Activated T-helper 17 cell treated with anti-CD3 and anti-CD28 coated beads, Interleukin-2, amount 50 U/mL, for 72 hours (primary cell): ENCODE results near the gene C11orf52. TPM values are rescaled to one million over a fixed set of nuclear protein-coding genes. Genes with fewer than 3 reads are reported as not detected.

ENCODE experiments used
- ATAC-seq: fragments of 150-1000 bp; cut with Tn5 transposase; replicated peaks from 2 replicates; pipeline ENCODE4 v1.10.0; 2021; ENCODE audit warnings: mild to moderate bottlenecking, moderate library complexity
- H3K27ac Mint-ChIP-seq: one replicate; pipeline ENCODE4 v1.8.0; 2022; ENCODE audit warnings: mixed read lengths
- H3K27me3 Mint-ChIP-seq: one replicate; pipeline ENCODE4 v1.8.0; 2022; ENCODE audit warnings: mixed read lengths
- H3K36me3 Mint-ChIP-seq: one replicate; pipeline ENCODE4 v1.8.0; 2022; ENCODE audit warnings: low read depth, mild to moderate bottlenecking, mixed read lengths
- H3K4me1 Mint-ChIP-seq: one replicate; pipeline ENCODE4 v1.8.0; 2022; ENCODE audit warnings: mixed read lengths
- H3K4me3 Mint-ChIP-seq: one replicate; pipeline ENCODE4 v1.8.0; 2022; ENCODE audit warnings: mild to moderate bottlenecking, mixed read lengths
- H3K9me3 Mint-ChIP-seq: one replicate; pipeline ENCODE4 v1.8.0; 2022; ENCODE audit warnings: mixed read lengths
- total RNA-seq, 2 donors: library from RNA; stranded (reverse); gene quantifications; one replicate each; pipeline ENCODE4 v1.2.3, GENCODE V29; 2022

The C11orf52 gene
- total RNA-seq, 2 donors from 2014 or later: not detected

- no peak overlapping the region for H3K27ac Mint-ChIP-seq
- no peaks in the 10 kb centered on the region for H3K4me1 Mint-ChIP-seq
- ATAC-seq: no peak
- no peaks in the 10 kb centered on the region for H3K36me3 Mint-ChIP-seq
- no peak overlapping the region for H3K4me3 Mint-ChIP-seq
- H3K27me3 Mint-ChIP-seq: peaks cover 14% of the 10 kb centered on the region
- H3K9me3 Mint-ChIP-seq: no peaks in the 10 kb centered on the region
Observed at GRCh38 chr11:111906680-111907079, 12.0 kb upstream of the C11orf52 start.

- no peak for ATAC-seq
- H3K4me1 Mint-ChIP-seq: no peaks in the 10 kb centered on the region
- H3K9me3 Mint-ChIP-seq: no peaks in the 10 kb centered on the region
- no peak overlapping the region for H3K4me3 Mint-ChIP-seq
- no peaks in the 10 kb centered on the region for H3K36me3 Mint-ChIP-seq
- no peak overlapping the region for H3K27ac Mint-ChIP-seq
- peaks cover 22% of the 10 kb centered on the region for H3K27me3 Mint-ChIP-seq
Observed at GRCh38 chr11:111908639-111909305, 9.9 kb upstream of the C11orf52 start.

GRCh38 chr11:111909378-111909777 is 9.3 kb upstream of the C11orf52 start:
- Mint-ChIP-seq H3K27me3 (peaks cover 26% of the 10 kb centered on the region), H3K4me1 (no peaks in the 10 kb centered on the region), H3K9me3 (no peaks in the 10 kb centered on the region), H3K36me3 (no peaks in the 10 kb centered on the region), H3K27ac (no peak overlapping the region), H3K4me3 (no peak overlapping the region)
- ATAC-seq: no peak

- Mint-ChIP-seq H3K27me3 (peaks cover 34% of the 10 kb centered on the region), H3K4me1 (no peaks in the 10 kb centered on the region), H3K4me3 (no peak overlapping the region), H3K9me3 (no peaks in the 10 kb centered on the region), H3K36me3 (no peaks in the 10 kb centered on the region), H3K27ac (no peak overlapping the region)
- no peak for ATAC-seq
Observed at GRCh38 chr11:111910676-111911562, 7.8 kb upstream of the C11orf52 start.

- ATAC-seq: no peak
- no peaks in the 10 kb centered on the region for H3K4me1 Mint-ChIP-seq
- no peak within 1 kb of the TSS for H3K27ac Mint-ChIP-seq
- no peaks in the 10 kb centered on the region for H3K9me3 Mint-ChIP-seq
- H3K27me3 Mint-ChIP-seq: peaks cover 42% of the 10 kb centered on the region
- H3K36me3 Mint-ChIP-seq: no peaks in the 10 kb centered on the region
- no peak within 1 kb of the TSS for H3K4me3 Mint-ChIP-seq
Observed at GRCh38 chr11:111911563-111912401, 6.9 kb upstream of the C11orf52 start, which contains the start of gene CRYAB. Gene CRYAB, minus strand, starts transcription at chr11:111911770. Its CDS starts 46 bp downstream, at chr11:111911724.

- no peak for ATAC-seq
- no peaks in the 10 kb centered on the region for H3K36me3 Mint-ChIP-seq
- H3K4me1 Mint-ChIP-seq: no peaks in the 10 kb centered on the region
- H3K27me3 Mint-ChIP-seq: peaks cover 46% of the 10 kb centered on the region
- H3K4me3 Mint-ChIP-seq: no peak within 1 kb of the TSS
- H3K27ac Mint-ChIP-seq: no peak within 1 kb of the TSS
- no peaks in the 10 kb centered on the region for H3K9me3 Mint-ChIP-seq
Observed at GRCh38 chr11:111912535-111912934, 6.2 kb upstream of the C11orf52 start, which contains the start of gene HSPB2. Gene HSPB2, plus strand, starts transcription at chr11:111912734. Its CDS starts 96 bp downstream, at chr11:111912830.

- no peak for ATAC-seq
- Mint-ChIP-seq H3K27ac (no peak overlapping the region), H3K27me3 (peaks cover 46% of the 10 kb centered on the region), H3K4me3 (no peak overlapping the region), H3K36me3 (no peaks in the 10 kb centered on the region), H3K4me1 (no peaks in the 10 kb centered on the region), H3K9me3 (no peaks in the 10 kb centered on the region)
Observed at GRCh38 chr11:111913031-111913861, 5.5 kb upstream of the C11orf52 start.

GRCh38 chr11:111913997-111914396 is 4.7 kb upstream of the C11orf52 start:
- Mint-ChIP-seq H3K36me3 (no peaks in the 10 kb centered on the region), H3K27me3 (peaks cover 46% of the 10 kb centered on the region), H3K9me3 (no peaks in the 10 kb centered on the region), H3K27ac (no peak overlapping the region), H3K4me1 (no peaks in the 10 kb centered on the region), H3K4me3 (no peak overlapping the region)
- ATAC-seq: no peak

GRCh38 chr11:111916768-111917167 is 1.9 kb upstream of the C11orf52 start:
- H3K27me3 Mint-ChIP-seq: peaks cover 37% of the 10 kb centered on the region
- no peak for ATAC-seq
- no peaks in the 10 kb centered on the region for H3K9me3 Mint-ChIP-seq
- no peak overlapping the region for H3K4me3 Mint-ChIP-seq
- no peaks in the 10 kb centered on the region for H3K36me3 Mint-ChIP-seq
- H3K27ac Mint-ChIP-seq: no peak overlapping the region
- no peaks in the 10 kb centered on the region for H3K4me1 Mint-ChIP-seq

- H3K4me1 Mint-ChIP-seq: no peaks in the 10 kb centered on the region
- H3K4me3 Mint-ChIP-seq: no peak overlapping the region
- H3K27ac Mint-ChIP-seq: no peak overlapping the region
- H3K27me3 Mint-ChIP-seq: peaks cover 31% of the 10 kb centered on the region
- no peaks in the 10 kb centered on the region for H3K9me3 Mint-ChIP-seq
- no peak for ATAC-seq
- H3K36me3 Mint-ChIP-seq: no peaks in the 10 kb centered on the region
Observed at GRCh38 chr11:111917312-111917711, 1.4 kb upstream of the C11orf52 start.

- no peaks in the 10 kb centered on the region for H3K4me1 Mint-ChIP-seq
- H3K9me3 Mint-ChIP-seq: no peaks in the 10 kb centered on the region
- H3K4me3 Mint-ChIP-seq: no peak overlapping the region
- H3K27me3 Mint-ChIP-seq: peaks cover 31% of the 10 kb centered on the region
- ATAC-seq: no peak
- no peak overlapping the region for H3K27ac Mint-ChIP-seq
- no peaks in the 10 kb centered on the region for H3K36me3 Mint-ChIP-seq
Observed at GRCh38 chr11:111917788-111918187, 925 bp upstream of the C11orf52 start.

GRCh38 chr11:111920908-111921307 is 2.2 kb downstream of the C11orf52 start:
- no peaks in the 10 kb centered on the region for H3K36me3 Mint-ChIP-seq
- no peaks in the 10 kb centered on the region for H3K9me3 Mint-ChIP-seq
- no peaks in the 10 kb centered on the region for H3K4me1 Mint-ChIP-seq
- no peak for ATAC-seq
- peaks cover 15% of the 10 kb centered on the region for H3K27me3 Mint-ChIP-seq
- H3K27ac Mint-ChIP-seq: no peak overlapping the region
- H3K4me3 Mint-ChIP-seq: no peak overlapping the region

- ATAC-seq: no peak
- Mint-ChIP-seq H3K9me3 (no peaks in the 10 kb centered on the region), H3K4me1 (no peaks in the 10 kb centered on the region), H3K4me3 (no peak overlapping the region), H3K36me3 (no peaks in the 10 kb centered on the region), H3K27ac (no peak overlapping the region), H3K27me3 (peaks cover 8% of the 10 kb centered on the region)
Observed at GRCh38 chr11:111921541-111922230, 3.0 kb downstream of the C11orf52 start.
